OCI-LY1 (cell line): Measurements from ENCODE around the gene ZBTB47.

Experiments used
- H2AFZ ChIP-seq: fragments of 200-600 bp; sonication (generic), shearing (Covaris generic); 2 replicates; pipeline ENCODE4 v1.6.0; 2014; ENCODE audit warnings: antibody characterized with exemption, mild to moderate bottlenecking, low read length
- H3F3A ChIP-seq: fragments of 200-600 bp; sonication (generic), shearing (Covaris generic); 2 replicates; pipeline ENCODE4 v1.6.0; 2014; ENCODE audit warnings: mild to moderate bottlenecking, antibody characterized with exemption, low read length, moderate library complexity; ENCODE audit not compliant: insufficient read depth
- H3K27ac ChIP-seq: fragments of 200-600 bp; sonication (generic); 2 replicates; pipeline ENCODE4 v1.5.1; 2014; ENCODE audit warnings: low read length, mixed run types, mild to moderate bottlenecking, low read depth; ENCODE audit not compliant: poor library complexity, severe bottlenecking
- H3K27me3 ChIP-seq: fragments of 200-600 bp; sonication (generic); 2 replicates; pipeline ENCODE4 v1.6.0; 2014; ENCODE audit warnings: antibody characterized with exemption, mild to moderate bottlenecking, low read length, moderate library complexity; ENCODE audit not compliant: insufficient read depth
- H3K36me3 ChIP-seq: fragments of 200-600 bp; sonication (generic); 2 replicates; pipeline ENCODE4 v1.6.1; 2014; ENCODE audit warnings: mild to moderate bottlenecking, antibody characterized with exemption, low read length, moderate library complexity, mixed read lengths; ENCODE audit not compliant: insufficient read depth
- H3K4me1 ChIP-seq: fragments of 200-600 bp; sonication (generic); 2 replicates; pipeline ENCODE4 v1.5.1; 2014; ENCODE audit warnings: mild to moderate bottlenecking, low read length, moderate library complexity; ENCODE audit not compliant: insufficient read depth, severe bottlenecking
- H3K4me2 ChIP-seq: fragments of 200-600 bp; sonication (generic), shearing (Covaris generic); 2 replicates; pipeline ENCODE4 v1.6.1; 2014; ENCODE audit warnings: low read length
- H3K4me3 ChIP-seq: fragments of 200-600 bp; sonication (generic); 2 replicates; pipeline ENCODE4 v1.5.1; 2014; ENCODE audit warnings: low read length, low read depth, mild to moderate bottlenecking, mixed read lengths; ENCODE audit not compliant: poor library complexity, severe bottlenecking
- H3K79me2 ChIP-seq: fragments of 200-600 bp; shearing (Covaris generic); 2 replicates; pipeline ENCODE4 v1.6.1; 2016; ENCODE audit warnings: mixed run types, low read length, mixed read lengths; ENCODE audit not compliant: insufficient read depth
- H3K9ac ChIP-seq: fragments of 200-600 bp; sonication (generic), shearing (Covaris generic); 2 replicates; pipeline ENCODE4 v1.6.1; 2014; ENCODE audit warnings: mild to moderate bottlenecking, low read length, mixed read lengths
- H3K9me2 ChIP-seq: fragments of 200-600 bp; sonication (generic), shearing (Covaris generic); 2 replicates; pipeline ENCODE4 v1.6.1; 2014; ENCODE audit warnings: low read depth, mild to moderate bottlenecking, low read length, mixed read lengths
- H3K9me3 ChIP-seq: fragments of 200-600 bp; shearing (Covaris generic); 2 replicates; pipeline ENCODE4 v1.6.1; 2014; ENCODE audit warnings: low read length, mixed read lengths
- H4K20me1 ChIP-seq: fragments of 200-600 bp; sonication (generic), shearing (Covaris generic); 2 replicates; pipeline ENCODE4 v1.6.0; 2016; ENCODE audit warnings: mild to moderate bottlenecking, low read length; ENCODE audit not compliant: insufficient read depth
- CTCF ChIP-seq: fragments of 200-600 bp; sonication (generic), shearing (Covaris generic); IDR thresholded peaks from 2 replicates; pipeline ENCODE4 v1.5.1; 2017; ENCODE audit warnings: mild to moderate bottlenecking, antibody characterized with exemption, low read length, moderate library complexity, mixed read lengths
- EZH2 ChIP-seq: fragments of 200-600 bp; sonication (generic), shearing (Covaris generic); IDR thresholded peaks from 2 replicates; pipeline ENCODE4 v1.8.0; 2017; ENCODE audit warnings: borderline replicate concordance, mixed run types, mild to moderate bottlenecking, antibody characterized with exemption, low read length, moderate library complexity, mixed read lengths

Gene ZBTB47

GRCh38 chr3:42655331-42655888 is 1.9 kb downstream of the ZBTB47 start:
- no peak overlapping the region for H2AFZ ChIP-seq
- no peaks in the 10 kb centered on the region for H3K79me2 ChIP-seq
- H3K4me1 ChIP-seq, result peaks cover 3% of the 10 kb centered on the region
- no peak overlapping the region for H3K4me3 ChIP-seq
- H3K27ac ChIP-seq, result no peak overlapping the region
- H3K27me3 ChIP-seq, result no peaks in the 10 kb centered on the region
- H3F3A ChIP-seq, result no peaks in the 10 kb centered on the region
- no peaks in the 10 kb centered on the region for H3K36me3 ChIP-seq
- no peaks in the 10 kb centered on the region for H3K9me3 ChIP-seq
- no peak overlapping the region for H3K4me2 ChIP-seq
- H3K9me2 ChIP-seq, result no peaks in the 10 kb centered on the region
- H3K9ac ChIP-seq, result no peak overlapping the region
- TF ChIP-seq CTCF (no peak), EZH2 (no peak)
- H4K20me1 ChIP-seq, result no peaks in the 10 kb centered on the region

GRCh38 chr3:42655980-42656679 is 2.6 kb downstream of the ZBTB47 start:
- H3K9me2 ChIP-seq, result no peaks in the 10 kb centered on the region
- H3K9me3 ChIP-seq, result no peaks in the 10 kb centered on the region
- no peaks in the 10 kb centered on the region for H3K27me3 ChIP-seq
- H2AFZ ChIP-seq, result no peak overlapping the region
- TF ChIP-seq EZH2 (no peak), CTCF (no peak)
- H3K4me1 ChIP-seq, result peaks cover 3% of the 10 kb centered on the region
- no peak overlapping the region for H3K9ac ChIP-seq
- no peak overlapping the region for H3K27ac ChIP-seq
- H3K4me2 ChIP-seq, result no peak overlapping the region
- no peaks in the 10 kb centered on the region for H3K79me2 ChIP-seq
- no peaks in the 10 kb centered on the region for H3K36me3 ChIP-seq
- H4K20me1 ChIP-seq, result no peaks in the 10 kb centered on the region
- no peak overlapping the region for H3K4me3 ChIP-seq
- no peaks in the 10 kb centered on the region for H3F3A ChIP-seq

- H3K36me3 ChIP-seq, result no peaks in the 10 kb centered on the region
- H3K4me1 ChIP-seq, result peaks cover 3% of the 10 kb centered on the region
- H3K9ac ChIP-seq, result no peak overlapping the region
- no peak overlapping the region for H3K4me3 ChIP-seq
- no peak overlapping the region for H3K27ac ChIP-seq
- H3K9me3 ChIP-seq, result no peaks in the 10 kb centered on the region
- no peaks in the 10 kb centered on the region for H3F3A ChIP-seq
- no peak for TF ChIP-seq CTCF
- TF ChIP-seq EZH2, result no peak
- no peaks in the 10 kb centered on the region for H4K20me1 ChIP-seq
- no peak overlapping the region for H3K4me2 ChIP-seq
- no peak overlapping the region for H2AFZ ChIP-seq
- no peaks in the 10 kb centered on the region for H3K79me2 ChIP-seq
- H3K27me3 ChIP-seq, result no peaks in the 10 kb centered on the region
- H3K9me2 ChIP-seq, result no peaks in the 10 kb centered on the region
Measured at GRCh38 chr3:42656680-42657610, 3.4 kb downstream of the ZBTB47 start.
